ENCODE results near the gene UGT1A10.

The UGT1A10 gene

GRCh38 chr2:233817361-233817911 is 181.2 kb downstream of the UGT1A10 start:
- Histone ChIP-seq H3K36me3 (ENCODE audit: control insufficient read depth, insufficient read depth, low read length) (no peaks in the 10 kb centered on the region), H3K4me1 (ENCODE audit: control insufficient read depth, insufficient read depth, low read length, poor library complexity, severe bottlenecking) (no peaks in the 10 kb centered on the region), H3K9me3 (ENCODE audit: control insufficient read depth, low read length) (no peaks in the 10 kb centered on the region), H3K27ac (ENCODE audit: low read depth, low read length, severe bottlenecking) (no peak overlapping the region), H3K4me3 (ENCODE audit: extremely low read depth, insufficient read depth, low read length, poor library complexity, severe bottlenecking) (no peak overlapping the region)
- WGBS, 2 experiments (ENCODE audit: insufficient coverage in 2 of 2) = 83 to 90% methylated on average over 3 of the region's 3 CpGs

- Histone ChIP-seq H3K4me3 (ENCODE audit: extremely low read depth, insufficient read depth, low read length, poor library complexity, severe bottlenecking) (no peak overlapping the region), H3K4me1 (ENCODE audit: control insufficient read depth, insufficient read depth, low read length, poor library complexity, severe bottlenecking) (no peaks in the 10 kb centered on the region), H3K27ac (ENCODE audit: low read depth, low read length, severe bottlenecking) (no peak overlapping the region), H3K36me3 (ENCODE audit: control insufficient read depth, insufficient read depth, low read length) (no peaks in the 10 kb centered on the region), H3K9me3 (ENCODE audit: control insufficient read depth, low read length) (no peaks in the 10 kb centered on the region)
- 90 to 91% methylated on average over 11 of the region's 11 CpGs for WGBS, 2 experiments (ENCODE audit: insufficient coverage in 2 of 2)
Observed at GRCh38 chr2:233817995-233818638, 181.9 kb downstream of the UGT1A10 start.

GRCh38 chr2:233818639-233819621 is 182.7 kb downstream of the UGT1A10 start:
- H3K4me3 ChIP-seq (ENCODE audit: extremely low read depth, insufficient read depth, low read length, poor library complexity, severe bottlenecking) = no peak overlapping the region
- no peaks in the 10 kb centered on the region for H3K9me3 ChIP-seq (ENCODE audit: control insufficient read depth, low read length)
- no peaks in the 10 kb centered on the region for H3K4me1 ChIP-seq (ENCODE audit: control insufficient read depth, insufficient read depth, low read length, poor library complexity, severe bottlenecking)
- H3K27ac ChIP-seq (ENCODE audit: low read depth, low read length, severe bottlenecking) = no peak overlapping the region
- WGBS, 2 experiments (ENCODE audit: insufficient coverage in 2 of 2) = 77 to 81% methylated on average over 14 to 15 of the region's 17 CpGs
- no peaks in the 10 kb centered on the region for H3K36me3 ChIP-seq (ENCODE audit: control insufficient read depth, insufficient read depth, low read length)

GRCh38 chr2:233819884-233820773 is 183.9 kb downstream of the UGT1A10 start:
- Histone ChIP-seq H3K27ac (ENCODE audit: low read depth, low read length, severe bottlenecking) (no peak overlapping the region), H3K4me1 (ENCODE audit: control insufficient read depth, insufficient read depth, low read length, poor library complexity, severe bottlenecking) (no peaks in the 10 kb centered on the region), H3K4me3 (ENCODE audit: extremely low read depth, insufficient read depth, low read length, poor library complexity, severe bottlenecking) (no peak overlapping the region), H3K36me3 (ENCODE audit: control insufficient read depth, insufficient read depth, low read length) (no peaks in the 10 kb centered on the region), H3K9me3 (ENCODE audit: control insufficient read depth, low read length) (no peaks in the 10 kb centered on the region)
- 87 to 92% methylated on average over 15 to 16 of the region's 18 CpGs for WGBS, 2 experiments (ENCODE audit: insufficient coverage in 2 of 2)

GRCh38 chr2:233820774-233821105 is 184.5 kb downstream of the UGT1A10 start:
- Histone ChIP-seq H3K36me3 (ENCODE audit: control insufficient read depth, insufficient read depth, low read length) (no peaks in the 10 kb centered on the region), H3K9me3 (ENCODE audit: control insufficient read depth, low read length) (no peaks in the 10 kb centered on the region), H3K27ac (ENCODE audit: low read depth, low read length, severe bottlenecking) (no peak overlapping the region), H3K4me3 (ENCODE audit: extremely low read depth, insufficient read depth, low read length, poor library complexity, severe bottlenecking) (no peak overlapping the region), H3K4me1 (ENCODE audit: control insufficient read depth, insufficient read depth, low read length, poor library complexity, severe bottlenecking) (no peaks in the 10 kb centered on the region)
- WGBS, 2 experiments (ENCODE audit: insufficient coverage in 2 of 2) = 82 to 85% methylated on average over 3 of the region's 6 CpGs

- no peak overlapping the region for H3K4me3 ChIP-seq (ENCODE audit: extremely low read depth, insufficient read depth, low read length, poor library complexity, severe bottlenecking)
- no peaks in the 10 kb centered on the region for H3K36me3 ChIP-seq (ENCODE audit: control insufficient read depth, insufficient read depth, low read length)
- peaks cover under 1% of the 10 kb centered on the region for H3K9me3 ChIP-seq (ENCODE audit: control insufficient read depth, low read length)
- H3K27ac ChIP-seq (ENCODE audit: low read depth, low read length, severe bottlenecking) = no peak overlapping the region
- 90 to 91% methylated on average over 3 of the region's 3 CpGs for WGBS, 2 experiments (ENCODE audit: insufficient coverage in 2 of 2)
- H3K4me1 ChIP-seq (ENCODE audit: control insufficient read depth, insufficient read depth, low read length, poor library complexity, severe bottlenecking) = no peaks in the 10 kb centered on the region
Observed at GRCh38 chr2:233821196-233821595, 184.9 kb downstream of the UGT1A10 start.

GRCh38 chr2:233821709-233822100 is 185.5 kb downstream of the UGT1A10 start:
- Histone ChIP-seq H3K4me1 (ENCODE audit: control insufficient read depth, insufficient read depth, low read length, poor library complexity, severe bottlenecking) (no peaks in the 10 kb centered on the region), H3K27ac (ENCODE audit: low read depth, low read length, severe bottlenecking) (no peak overlapping the region), H3K4me3 (ENCODE audit: extremely low read depth, insufficient read depth, low read length, poor library complexity, severe bottlenecking) (no peak overlapping the region), H3K36me3 (ENCODE audit: control insufficient read depth, insufficient read depth, low read length) (no peaks in the 10 kb centered on the region), H3K9me3 (ENCODE audit: control insufficient read depth, low read length) (peaks cover 4% of the 10 kb centered on the region)
- whole genome bisulfite sequencing, 2 experiments (ENCODE audit: insufficient coverage in 2 of 2) = 94 to 98% methylated on average over 5 to 8 of the region's 8 CpGs

GRCh38 chr2:233822101-233822771 is 186.0 kb downstream of the UGT1A10 start:
- no peaks in the 10 kb centered on the region for H3K36me3 ChIP-seq (ENCODE audit: control insufficient read depth, insufficient read depth, low read length)
- no peaks in the 10 kb centered on the region for H3K4me1 ChIP-seq (ENCODE audit: control insufficient read depth, insufficient read depth, low read length, poor library complexity, severe bottlenecking)
- no peak overlapping the region for H3K27ac ChIP-seq (ENCODE audit: low read depth, low read length, severe bottlenecking)
- WGBS, 2 experiments (ENCODE audit: insufficient coverage in 2 of 2) = 88 to 92% methylated on average over 20 to 21 of the region's 21 CpGs
- H3K4me3 ChIP-seq (ENCODE audit: extremely low read depth, insufficient read depth, low read length, poor library complexity, severe bottlenecking) = no peak overlapping the region
- H3K9me3 ChIP-seq (ENCODE audit: control insufficient read depth, low read length) = peaks cover 4% of the 10 kb centered on the region
